CD8-positive, alpha-beta memory T cell (primary cell): ENCODE results near the gene AGPAT2. TPM values are rescaled to one million over a fixed set of nuclear protein-coding genes. Genes with fewer than 3 reads are reported as not detected.
A peak's percentile ranks its signal among the peaks of the same experiment; 100 is the strongest.

Experiments used
- CTCF ChIA-PET: fragments of 350-600 bp; sonication (Branson Sonifier 250); formaldehyde crosslinking; loops from one replicate; lab custom pipeline; 2021; ENCODE audit warnings: antibody characterized with exemption; lab: Charles Lee
- POLR2A ChIA-PET: fragments of 350-600 bp; sonication (Branson Sonifier 250); formaldehyde crosslinking; loops from one replicate; lab custom pipeline; 2021; ENCODE audit warnings: antibody characterized with exemption; lab: Charles Lee
- DNase-seq, 5 donors: peaks; one replicate each; pipeline versions ENCODE4 v3.0.0 to v3.0.0-alpha.2; 2020 to 2022; ENCODE audit warnings: mixed read lengths in 1 of 5
- H3K27ac ChIP-seq: one replicate; pipeline ENCODE4 v1.7.0; 2013; ENCODE audit warnings: low read depth, mild to moderate bottlenecking, low read length, moderate library complexity
- H3K27me3 ChIP-seq: 2 replicates; pipeline ENCODE4 v1.7.0; 2013; ENCODE audit warnings: low read length, mild to moderate bottlenecking; ENCODE audit not compliant: insufficient read depth, poor library complexity, severe bottlenecking
- H3K36me3 ChIP-seq: 2 replicates; pipeline ENCODE4 v1.7.0; 2013; ENCODE audit warnings: mild to moderate bottlenecking, low read length, moderate library complexity; ENCODE audit not compliant: insufficient read depth
- H3K4me1 ChIP-seq: 2 replicates; pipeline ENCODE4 v1.7.0; 2013; ENCODE audit warnings: mild to moderate bottlenecking, low read length, moderate library complexity; ENCODE audit not compliant: insufficient read depth
- H3K4me3 ChIP-seq: 2 replicates; pipeline ENCODE4 v1.7.0; 2013; ENCODE audit warnings: mild to moderate bottlenecking, low read length
- H3K9me3 ChIP-seq: 2 replicates; pipeline ENCODE4 v1.7.0; 2013; ENCODE audit warnings: mild to moderate bottlenecking, low read length
- H3K27ac Mint-ChIP-seq, 8 donors: one replicate each; pipeline ENCODE4 v1.8.0; 2020 to 2021; ENCODE audit warnings: mixed read lengths in 8 of 8, mild to moderate bottlenecking in 6 of 8, inconsistent platforms in 3 of 8, moderate library complexity in 3 of 8
- H3K27me3 Mint-ChIP-seq, 2 donors: one replicate each; pipeline ENCODE4 v1.8.0; 2020 to 2021; ENCODE audit warnings: mixed read lengths in 2 of 2, mild to moderate bottlenecking in 1 of 2, moderate library complexity in 1 of 2
- H3K36me3 Mint-ChIP-seq, 3 donors: one replicate each; pipeline ENCODE4 v1.8.0; 2020 to 2021; ENCODE audit warnings: mixed read lengths in 3 of 3, inconsistent platforms in 1 of 3, mild to moderate bottlenecking in 1 of 3
- H3K4me1 Mint-ChIP-seq, 3 donors: one replicate each; pipeline ENCODE4 v1.8.0; 2020 to 2021; ENCODE audit warnings: mixed read lengths in 3 of 3, inconsistent platforms in 1 of 3, mild to moderate bottlenecking in 1 of 3
- H3K4me3 Mint-ChIP-seq, 7 donors: one replicate each; pipeline ENCODE4 v1.8.0; 2020 to 2021; ENCODE audit warnings: mixed read lengths in 7 of 7, mild to moderate bottlenecking in 6 of 7, moderate library complexity in 4 of 7, inconsistent platforms in 2 of 7
- H3K9me3 Mint-ChIP-seq, 5 donors: one replicate each; pipeline ENCODE4 v1.8.0; 2020 to 2022; ENCODE audit warnings: mixed read lengths in 5 of 5, mild to moderate bottlenecking in 3 of 5, moderate library complexity in 2 of 5, inconsistent platforms in 1 of 5
- polyA plus RNA-seq: library from polyadenylated mRNA; unstranded; fragments of 300-500 nt; fragmentation: Illumina TruSeq; gene quantifications from one replicate; pipeline ENCODE4 v1.2.3, GENCODE V29; 2021
- total RNA-seq, 2 experiments: library from RNA; stranded (reverse); gene quantifications; one replicate each; pipeline ENCODE4 v1.2.3, GENCODE V29; 2021

The AGPAT2 gene
- total and polyA plus RNA-seq, 3 experiments from 2014 or later = 17.4 to 32.5 (median 18.4) TPM

DNA sequence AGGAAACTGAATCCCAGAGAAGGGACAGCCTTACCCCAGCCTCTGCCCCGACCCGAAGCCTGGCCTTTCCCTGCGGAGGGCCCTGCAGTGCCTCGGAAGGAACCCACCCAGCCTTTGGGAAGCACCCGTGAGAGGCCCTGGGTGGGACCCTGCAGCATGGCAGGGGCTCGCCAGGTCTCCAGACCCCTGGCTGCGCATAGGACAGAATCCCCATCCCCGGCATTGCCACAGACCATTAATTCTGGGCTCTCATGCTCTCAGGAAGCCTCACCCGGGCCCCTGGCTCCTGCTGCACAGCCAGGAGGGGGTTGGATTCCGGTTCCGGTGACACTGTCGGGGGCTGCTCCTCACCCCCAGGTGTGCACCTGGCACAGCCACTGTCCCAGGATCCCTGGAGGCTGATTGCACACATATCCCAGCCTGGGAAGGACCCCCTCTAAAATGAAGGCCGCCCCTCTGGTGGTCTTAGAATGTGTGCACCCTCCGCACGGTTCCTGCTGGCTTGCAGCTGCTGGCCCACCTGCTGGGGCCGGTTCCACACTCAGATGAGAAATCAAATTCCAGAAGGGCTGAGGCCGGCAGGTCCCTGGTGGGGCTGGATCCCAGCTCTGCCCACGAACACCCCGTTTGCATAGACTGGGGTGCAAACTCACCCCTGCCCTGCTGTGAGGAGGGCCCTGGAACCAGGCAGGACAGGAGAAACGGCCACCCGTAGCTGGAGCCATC lies 19.9 kb downstream of the AGPAT2 start:
- no peak for DNase-seq
- H3K9me3 Mint-ChIP-seq = peaks cover 0 to 2% (median 0%) of the 10 kb centered on the region in 5 donors
- H3K4me3 ChIP-seq = no peak overlapping the region
- no peaks in the 10 kb centered on the region for H3K4me1 ChIP-seq
- no peaks in the 10 kb centered on the region for H3K9me3 ChIP-seq
- H3K27me3 Mint-ChIP-seq = peaks cover 7 to 23% of the 10 kb centered on the region in 2 donors
- H3K27ac ChIP-seq = peak overlapping the region; percentile 16
- no peaks in the 10 kb centered on the region for H3K36me3 Mint-ChIP-seq
- H3K4me1 Mint-ChIP-seq = peaks cover 0 to 13% (median 6%) of the 10 kb centered on the region in 3 donors
- H3K4me3 Mint-ChIP-seq = no peak overlapping the region
- H3K27ac Mint-ChIP-seq = no peak overlapping the region
- CTCF ChIA-PET = interaction anchor here (0.6 kb wide), 1 partner anchor 58 kb away, joined by 3 read pairs; no protein-coding TSS in a partner anchor
- H3K27me3 ChIP-seq = peaks cover 11% of the 10 kb centered on the region
- POLR2A ChIA-PET = no interaction called here
- H3K36me3 ChIP-seq = no peaks in the 10 kb centered on the region

DNA sequence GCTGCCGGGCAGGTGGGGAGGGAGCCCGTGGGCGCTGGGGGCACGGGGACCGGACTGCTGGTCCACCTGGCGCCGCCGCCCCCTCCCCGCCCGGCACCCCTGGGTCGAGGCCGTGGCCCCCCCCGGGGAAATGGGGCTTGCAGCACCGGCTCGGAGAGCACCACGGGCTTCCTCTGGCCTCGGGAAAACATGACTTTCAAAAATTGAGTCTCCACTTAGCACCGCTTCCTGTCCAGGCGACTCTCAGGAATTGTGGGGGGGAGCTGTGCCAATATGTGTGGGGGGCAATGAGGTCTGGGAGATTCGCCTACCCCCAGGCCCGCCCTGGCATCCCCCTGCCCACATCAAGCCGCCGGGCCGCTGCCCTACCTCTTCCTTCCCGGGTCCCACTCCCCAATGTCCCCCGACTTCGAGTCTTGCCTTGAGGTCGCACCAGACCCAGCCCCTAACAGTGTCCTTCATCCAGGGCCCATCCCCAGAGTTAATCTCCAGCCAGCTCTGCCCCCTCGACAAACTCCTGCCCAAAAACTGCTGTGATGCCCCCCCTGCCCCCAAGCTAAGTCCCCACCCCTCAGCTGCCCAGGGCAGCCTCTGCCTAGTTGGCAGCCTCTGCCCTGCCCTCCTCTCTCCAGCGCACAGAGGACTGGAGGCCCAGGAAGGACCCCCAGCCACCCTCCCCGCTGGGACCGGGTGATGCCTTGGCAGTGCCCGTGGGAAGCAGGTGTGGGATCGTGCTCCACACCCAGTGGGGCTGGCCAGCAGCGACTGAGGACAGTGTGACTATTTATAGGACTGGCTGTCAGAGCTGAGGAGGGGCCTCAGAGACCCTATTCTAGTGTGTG lies 20.7 kb downstream of the AGPAT2 start:
- Histone ChIP-seq H3K4me3 (no peak overlapping the region), H3K27me3 (peaks cover 11% of the 10 kb centered on the region), H3K9me3 (no peaks in the 10 kb centered on the region), H3K4me1 (no peaks in the 10 kb centered on the region), H3K36me3 (no peaks in the 10 kb centered on the region), H3K27ac (peak overlapping the region; percentile 16)
- ChIA-PET CTCF (interaction anchor here (0.6 to 0.7 kb wide), 2 partner anchors 10 to 468 kb away, joined by 3 read pairs; no protein-coding TSS in a partner anchor), POLR2A (no interaction called here)
- Mint-ChIP-seq H3K27me3 (peaks cover 7 to 23% of the 10 kb centered on the region in 2 donors), H3K4me1 (peaks cover 0 to 13% (median 6%) of the 10 kb centered on the region in 3 donors), H3K27ac (peak overlapping the region in 1 of 8 donors; percentile 79), H3K4me3 (peak overlapping the region in 6 of 7 donors; percentile 23 to 70 (median 51)), H3K9me3 (peaks cover 0 to 2% (median 0%) of the 10 kb centered on the region in 5 donors), H3K36me3 (no peaks in the 10 kb centered on the region)
- no peak for DNase-seq

DNA sequence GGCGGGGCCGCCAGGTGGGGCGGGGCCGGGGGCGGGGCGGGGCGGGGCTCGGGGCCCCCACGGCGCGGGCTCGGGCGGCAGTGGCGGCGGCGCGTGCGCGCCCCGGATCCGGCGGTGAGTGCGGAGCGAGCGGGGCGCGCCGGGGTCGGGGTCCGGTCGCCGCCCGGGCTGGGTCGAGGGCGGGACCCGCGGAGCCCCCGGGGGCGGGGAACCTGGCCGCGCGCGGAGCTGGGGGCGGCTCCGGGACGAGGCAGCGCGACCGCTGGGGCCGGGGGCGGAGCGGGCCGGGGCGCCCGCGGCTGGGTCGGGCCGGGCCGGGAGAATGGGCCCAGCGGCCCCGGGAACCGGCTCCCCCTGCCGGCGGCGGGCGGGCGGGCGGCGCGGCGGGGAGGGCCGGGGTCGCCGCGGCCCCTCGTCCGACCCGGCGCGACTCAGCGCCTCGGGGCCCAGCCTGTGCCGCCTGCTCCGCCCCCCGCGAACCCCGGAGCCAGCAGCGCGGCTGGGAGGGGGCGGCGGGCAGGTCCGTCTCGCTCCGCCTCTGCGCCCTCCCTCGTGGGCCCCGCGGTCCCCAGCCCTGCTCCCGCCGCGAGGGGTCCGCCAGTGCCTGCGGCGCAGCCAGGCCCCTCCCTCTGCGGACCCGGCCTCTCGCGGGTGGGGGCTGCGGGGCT lies 21.4 kb downstream of the AGPAT2 start:
- H3K27me3 ChIP-seq = peaks cover 11% of the 10 kb centered on the region
- no peak for DNase-seq
- Mint-ChIP-seq H3K36me3 (no peaks in the 10 kb centered on the region), H3K9me3 (peaks cover 0 to 2% (median 0%) of the 10 kb centered on the region in 5 donors), H3K27ac (no peak overlapping the region), H3K4me1 (peaks cover 0 to 13% (median 6%) of the 10 kb centered on the region in 3 donors), H3K4me3 (no peak overlapping the region), H3K27me3 (peaks cover 10 to 23% of the 10 kb centered on the region in 2 donors)
- no peak overlapping the region for H3K4me3 ChIP-seq
- peak overlapping the region; percentile 16 for H3K27ac ChIP-seq
- no peaks in the 10 kb centered on the region for H3K36me3 ChIP-seq
- POLR2A ChIA-PET = no interaction called here
- H3K9me3 ChIP-seq = no peaks in the 10 kb centered on the region
- CTCF ChIA-PET = no interaction called here
- no peaks in the 10 kb centered on the region for H3K4me1 ChIP-seq

DNA sequence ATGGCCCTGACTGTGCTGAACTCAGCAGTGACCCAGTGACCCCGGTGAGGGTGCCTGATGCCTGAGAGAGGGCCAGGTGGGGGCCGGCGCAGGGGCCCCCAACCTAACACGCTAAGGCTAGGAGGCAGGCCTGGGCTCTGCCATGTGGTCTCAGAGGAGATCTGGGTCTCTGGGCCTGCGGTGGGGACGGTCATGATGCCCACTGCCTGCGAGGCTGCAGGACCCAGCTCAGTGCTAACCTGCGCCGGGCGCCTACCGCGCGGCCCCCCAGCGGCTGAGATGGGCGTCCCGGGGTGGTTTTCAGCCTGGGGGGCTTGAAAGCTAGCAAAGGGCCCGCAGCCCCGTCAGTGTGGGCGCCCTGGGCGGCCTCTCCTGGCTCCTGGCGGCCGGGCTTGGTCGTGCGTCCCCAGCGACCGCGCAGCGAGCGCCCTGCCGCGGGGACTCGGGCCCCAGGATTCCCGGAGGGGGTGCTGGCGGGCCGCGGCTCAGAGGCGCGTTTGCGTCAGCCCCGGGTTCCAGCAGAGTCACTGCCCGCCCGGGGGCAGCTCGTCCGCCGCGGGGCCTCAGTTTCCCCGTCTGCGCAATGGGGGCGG lies 22.1 kb downstream of the AGPAT2 start:
- DNase-seq = no peak
- no peak overlapping the region for H3K27ac Mint-ChIP-seq
- peaks cover 10 to 23% of the 10 kb centered on the region in 2 donors for H3K27me3 Mint-ChIP-seq
- peaks cover 0 to 2% (median 0%) of the 10 kb centered on the region in 5 donors for H3K9me3 Mint-ChIP-seq
- no peaks in the 10 kb centered on the region for H3K36me3 ChIP-seq
- no peak overlapping the region for H3K4me3 ChIP-seq
- no peaks in the 10 kb centered on the region for H3K36me3 Mint-ChIP-seq
- H3K4me1 ChIP-seq = no peaks in the 10 kb centered on the region
- peak overlapping the region in 5 of 7 donors; percentile 51 to 74 (median 67) for H3K4me3 Mint-ChIP-seq
- peaks cover 11% of the 10 kb centered on the region for H3K27me3 ChIP-seq
- no peaks in the 10 kb centered on the region for H3K9me3 ChIP-seq
- POLR2A ChIA-PET = no interaction called here
- H3K4me1 Mint-ChIP-seq = peaks cover 0 to 13% (median 6%) of the 10 kb centered on the region in 3 donors
- CTCF ChIA-PET = interaction anchor here (1.2 to 1.6 kb wide), 3 partner anchors 10 to 180 kb away, joined by 3 read pairs; no protein-coding TSS in a partner anchor
- H3K27ac ChIP-seq = peak overlapping the region; percentile 79

DNA sequence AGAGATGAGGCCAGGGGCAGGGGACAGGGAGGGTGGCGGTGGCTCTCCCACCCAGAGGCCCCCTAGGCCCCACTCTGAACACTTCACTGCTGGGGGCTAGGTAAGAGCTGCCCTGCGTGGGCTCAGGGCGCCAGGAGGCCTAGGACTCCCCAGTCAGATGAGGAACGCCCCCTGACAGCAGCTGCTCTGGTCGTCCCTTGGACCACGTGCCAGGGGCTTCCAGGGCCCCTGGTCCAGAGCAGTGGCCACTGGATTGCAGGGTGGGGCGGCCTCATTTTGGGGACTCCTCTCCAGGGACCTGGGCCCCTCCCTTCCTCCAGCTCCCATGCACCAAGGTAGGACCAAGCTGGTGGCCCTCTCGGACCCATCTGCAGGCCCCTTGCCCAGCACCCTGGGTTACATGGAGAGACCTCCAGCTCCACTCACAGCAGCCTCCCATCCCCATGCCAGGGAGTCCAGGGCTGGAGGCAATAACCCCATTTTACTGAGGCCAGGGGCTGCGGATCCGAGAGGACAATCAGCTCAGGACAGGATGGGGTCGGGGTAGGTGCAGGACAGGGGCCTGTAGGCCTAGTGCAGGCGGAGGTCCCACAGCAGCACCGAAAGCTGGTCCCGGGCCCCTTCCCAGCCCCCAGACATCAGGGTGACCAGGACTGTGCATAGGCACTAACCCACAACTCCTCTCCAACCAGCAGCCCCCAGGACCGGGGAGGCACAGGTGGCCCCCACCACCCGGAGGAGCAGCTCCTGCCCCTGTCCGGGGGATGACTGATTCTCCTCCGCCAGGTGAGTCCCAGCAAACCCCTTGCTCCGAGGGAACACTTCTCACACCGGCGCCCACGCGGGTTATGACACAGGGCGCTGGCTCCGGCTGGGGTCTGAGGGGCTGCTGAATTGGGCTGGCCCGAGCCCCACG lies 23.0 kb downstream of the AGPAT2 start:
- H3K9me3 ChIP-seq = no peaks in the 10 kb centered on the region
- no peaks in the 10 kb centered on the region for H3K36me3 Mint-ChIP-seq
- no peak overlapping the region for H3K27ac Mint-ChIP-seq
- H3K4me1 ChIP-seq = no peaks in the 10 kb centered on the region
- ChIA-PET CTCF (interaction anchor here (1.2 to 1.6 kb wide), 4 partner anchors 8 to 179 kb away, joined by 3 read pairs; no protein-coding TSS in a partner anchor), POLR2A (no interaction called here)
- H3K27me3 ChIP-seq = peaks cover 14% of the 10 kb centered on the region
- no peak for DNase-seq
- H3K27me3 Mint-ChIP-seq = peaks cover 12 to 23% of the 10 kb centered on the region in 2 donors
- H3K27ac ChIP-seq = peak overlapping the region; percentile 79
- H3K4me1 Mint-ChIP-seq = peaks cover 0 to 13% (median 6%) of the 10 kb centered on the region in 3 donors
- H3K4me3 ChIP-seq = no peak overlapping the region
- H3K4me3 Mint-ChIP-seq = peak overlapping the region in 4 of 7 donors; percentile 67 to 74 (median 72)
- H3K9me3 Mint-ChIP-seq = peaks cover 0 to 2% (median 0%) of the 10 kb centered on the region in 5 donors
- no peaks in the 10 kb centered on the region for H3K36me3 ChIP-seq

DNA sequence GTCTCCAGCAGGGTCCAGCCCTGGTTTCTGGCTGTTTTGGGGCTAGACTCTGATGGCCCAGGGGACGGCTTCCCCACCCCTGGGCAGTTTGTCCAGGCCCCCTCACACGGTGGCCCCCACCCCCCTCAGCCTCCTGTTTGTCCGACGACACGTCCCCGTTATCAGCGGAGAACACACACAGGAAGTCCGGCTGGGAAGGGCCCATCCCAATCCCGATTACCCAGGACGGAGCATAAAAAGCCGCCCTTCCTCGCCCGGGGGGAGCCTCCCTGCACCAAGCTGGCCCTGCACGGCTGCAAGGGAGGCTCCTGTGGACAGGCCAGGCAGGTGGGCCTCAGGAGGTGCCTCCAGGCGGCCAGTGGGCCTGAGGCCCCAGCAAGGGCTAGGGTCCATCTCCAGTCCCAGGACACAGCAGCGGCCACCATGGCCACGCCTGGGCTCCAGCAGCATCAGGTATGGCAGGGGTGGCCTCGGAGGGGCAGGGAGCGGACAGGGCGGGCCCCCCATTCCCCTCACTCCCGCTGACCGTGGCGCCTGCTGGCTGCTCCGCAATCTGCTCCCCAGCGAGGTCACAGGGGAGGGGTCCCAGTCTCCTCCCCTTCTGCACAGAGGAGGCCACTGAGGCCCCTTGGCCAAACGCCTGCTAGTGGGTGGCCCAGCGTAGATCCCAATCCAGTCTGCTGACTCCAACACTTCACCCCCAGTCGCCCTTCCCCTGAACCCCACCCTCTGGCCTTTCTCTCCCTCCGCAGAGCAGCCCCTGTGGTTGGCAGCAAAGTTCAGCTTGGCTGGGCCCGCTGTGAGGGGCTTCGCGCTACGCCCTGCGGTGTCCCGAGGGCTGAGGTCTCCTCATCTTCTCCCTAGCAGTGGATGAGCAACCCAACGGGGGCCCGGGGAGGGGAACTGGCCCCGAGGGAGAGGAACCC lies 24.3 kb downstream of the AGPAT2 start, which contains the start of gene EGFL7:
EGFL7 (plus strand) TSS at position 261 of the 926 bp plus-strand sequence. CDS start 5,367 bp downstream, outside the sequence.
- CTCF ChIA-PET = no interaction called here

More for the DNA sequence above, 24.3 kb downstream of the AGPAT2 start, which contains the start of gene EGFL7:
- Histone ChIP-seq H3K27me3 (peaks cover 23% of the 10 kb centered on the region), H3K36me3 (no peaks in the 10 kb centered on the region), H3K4me3 (no peak within 1 kb of the TSS), H3K9me3 (no peaks in the 10 kb centered on the region), H3K27ac (peak within 1 kb of the TSS; percentile 79), H3K4me1 (peaks cover 7% of the 10 kb centered on the region)
- Mint-ChIP-seq H3K27ac (no peak within 1 kb of the TSS), H3K4me3 (no peak within 1 kb of the TSS), H3K27me3 (peaks cover 17 to 26% of the 10 kb centered on the region in 2 donors), H3K4me1 (peaks cover 0 to 18% (median 9%) of the 10 kb centered on the region in 3 donors), H3K36me3 (no peaks in the 10 kb centered on the region), H3K9me3 (peaks cover 0 to 2% (median 0%) of the 10 kb centered on the region in 5 donors)
- POLR2A ChIA-PET = no interaction called here
- no peak for DNase-seq
